Breast epithelium (tissue), 3 donors: ENCODE measurements around the gene CYP27C1.

Source experiments
- CTCF ChIP-seq, 3 donors: fragments of 450-650 bp; IDR thresholded peaks; one replicate each; pipeline ENCODE4 v1.5.1; 2016 to 2017; ENCODE audit warnings: antibody characterized with exemption in 3 of 3, mild to moderate bottlenecking in 3 of 3, moderate library complexity in 3 of 3
- POLR2A ChIP-seq: fragments of 450-650 bp; IDR thresholded peaks from one replicate; pipeline ENCODE4 v1.6.1; 2016; ENCODE audit warnings: antibody characterized with exemption, mild to moderate bottlenecking, moderate library complexity

- TF ChIP-seq CTCF (IDR thresholded peaks at IDR 0.05), result no peak
- no peak for TF ChIP-seq POLR2A
These were observed 6.0 kb upstream of the CYP27C1 start for GRCh38 chr2:127226132-127226519.
